Measurements from ENCODE around the gene RTTN.

DNA sequence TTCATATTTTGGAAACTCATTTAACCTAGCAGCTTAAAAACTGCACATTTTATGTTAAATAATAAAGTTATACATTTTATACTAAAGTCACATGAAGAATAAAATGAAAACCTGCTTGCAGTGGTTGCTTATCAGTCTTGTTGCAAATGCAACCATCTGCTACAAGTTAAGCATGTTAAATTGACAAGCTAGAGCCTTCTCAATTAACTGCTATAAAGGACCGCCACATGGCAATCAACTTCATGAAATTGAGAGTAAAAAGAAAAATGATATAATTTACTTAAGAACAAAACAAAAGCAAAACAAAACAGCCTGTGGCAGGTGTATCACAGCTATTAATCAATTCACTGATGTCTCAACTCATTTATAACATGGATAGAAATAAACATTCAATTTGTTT is 78.7 kb downstream of the RTTN start:
- no peak for TF ChIP-seq GTF2F1 (IDR thresholded peaks at IDR 0.05; ENCODE audit: low read length)
- TF ChIP-seq, protein P1, sequence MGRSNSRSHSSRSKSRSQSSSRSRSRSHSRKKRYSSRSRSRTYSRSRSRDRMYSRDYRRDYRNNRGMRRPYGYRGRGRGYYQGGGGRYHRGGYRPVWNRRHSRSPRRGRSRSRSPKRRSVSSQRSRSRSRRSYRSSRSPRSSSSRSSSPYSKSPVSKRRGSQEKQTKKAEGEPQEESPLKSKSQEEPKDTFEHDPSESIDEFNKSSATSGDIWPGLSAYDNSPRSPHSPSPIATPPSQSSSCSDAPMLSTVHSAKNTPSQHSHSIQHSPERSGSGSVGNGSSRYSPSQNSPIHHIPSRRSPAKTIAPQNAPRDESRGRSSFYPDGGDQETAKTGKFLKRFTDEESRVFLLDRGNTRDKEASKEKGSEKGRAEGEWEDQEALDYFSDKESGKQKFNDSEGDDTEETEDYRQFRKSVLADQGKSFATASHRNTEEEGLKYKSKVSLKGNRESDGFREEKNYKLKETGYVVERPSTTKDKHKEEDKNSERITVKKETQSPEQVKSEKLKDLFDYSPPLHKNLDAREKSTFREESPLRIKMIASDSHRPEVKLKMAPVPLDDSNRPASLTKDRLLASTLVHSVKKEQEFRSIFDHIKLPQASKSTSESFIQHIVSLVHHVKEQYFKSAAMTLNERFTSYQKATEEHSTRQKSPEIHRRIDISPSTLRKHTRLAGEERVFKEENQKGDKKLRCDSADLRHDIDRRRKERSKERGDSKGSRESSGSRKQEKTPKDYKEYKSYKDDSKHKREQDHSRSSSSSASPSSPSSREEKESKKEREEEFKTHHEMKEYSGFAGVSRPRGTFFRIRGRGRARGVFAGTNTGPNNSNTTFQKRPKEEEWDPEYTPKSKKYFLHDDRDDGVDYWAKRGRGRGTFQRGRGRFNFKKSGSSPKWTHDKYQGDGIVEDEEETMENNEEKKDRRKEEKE (IDR thresholded peaks at IDR 0.05) = no peak
- no peak for TF ChIP-seq NFE2L2 (IDR thresholded peaks at IDR 0.05; ENCODE audit: low read length)
- no peak for TF ChIP-seq EZH2 (conservative IDR thresholded peaks at IDR 0.05; ENCODE audit: low read depth, low read length)
- no peak for TF ChIP-seq PHF21A (CRISPR knock-in tag; IDR thresholded peaks at IDR 0.05)
- TF ChIP-seq, protein P2, sequence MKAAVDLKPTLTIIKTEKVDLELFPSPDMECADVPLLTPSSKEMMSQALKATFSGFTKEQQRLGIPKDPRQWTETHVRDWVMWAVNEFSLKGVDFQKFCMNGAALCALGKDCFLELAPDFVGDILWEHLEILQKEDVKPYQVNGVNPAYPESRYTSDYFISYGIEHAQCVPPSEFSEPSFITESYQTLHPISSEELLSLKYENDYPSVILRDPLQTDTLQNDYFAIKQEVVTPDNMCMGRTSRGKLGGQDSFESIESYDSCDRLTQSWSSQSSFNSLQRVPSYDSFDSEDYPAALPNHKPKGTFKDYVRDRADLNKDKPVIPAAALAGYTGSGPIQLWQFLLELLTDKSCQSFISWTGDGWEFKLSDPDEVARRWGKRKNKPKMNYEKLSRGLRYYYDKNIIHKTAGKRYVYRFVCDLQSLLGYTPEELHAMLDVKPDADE (CRISPR knock-in tag; IDR thresholded peaks at IDR 0.05) = no peak
- TF ChIP-seq, protein P3, sequence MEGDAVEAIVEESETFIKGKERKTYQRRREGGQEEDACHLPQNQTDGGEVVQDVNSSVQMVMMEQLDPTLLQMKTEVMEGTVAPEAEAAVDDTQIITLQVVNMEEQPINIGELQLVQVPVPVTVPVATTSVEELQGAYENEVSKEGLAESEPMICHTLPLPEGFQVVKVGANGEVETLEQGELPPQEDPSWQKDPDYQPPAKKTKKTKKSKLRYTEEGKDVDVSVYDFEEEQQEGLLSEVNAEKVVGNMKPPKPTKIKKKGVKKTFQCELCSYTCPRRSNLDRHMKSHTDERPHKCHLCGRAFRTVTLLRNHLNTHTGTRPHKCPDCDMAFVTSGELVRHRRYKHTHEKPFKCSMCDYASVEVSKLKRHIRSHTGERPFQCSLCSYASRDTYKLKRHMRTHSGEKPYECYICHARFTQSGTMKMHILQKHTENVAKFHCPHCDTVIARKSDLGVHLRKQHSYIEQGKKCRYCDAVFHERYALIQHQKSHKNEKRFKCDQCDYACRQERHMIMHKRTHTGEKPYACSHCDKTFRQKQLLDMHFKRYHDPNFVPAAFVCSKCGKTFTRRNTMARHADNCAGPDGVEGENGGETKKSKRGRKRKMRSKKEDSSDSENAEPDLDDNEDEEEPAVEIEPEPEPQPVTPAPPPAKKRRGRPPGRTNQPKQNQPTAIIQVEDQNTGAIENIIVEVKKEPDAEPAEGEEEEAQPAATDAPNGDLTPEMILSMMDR (CRISPR knock-in tag; IDR thresholded peaks at IDR 0.05) = no peak
- no peak for TF ChIP-seq MXI1 (IDR thresholded peaks at IDR 0.05; ENCODE audit: borderline replicate concordance, low read depth, low read length)
- TF ChIP-seq, protein P4, sequence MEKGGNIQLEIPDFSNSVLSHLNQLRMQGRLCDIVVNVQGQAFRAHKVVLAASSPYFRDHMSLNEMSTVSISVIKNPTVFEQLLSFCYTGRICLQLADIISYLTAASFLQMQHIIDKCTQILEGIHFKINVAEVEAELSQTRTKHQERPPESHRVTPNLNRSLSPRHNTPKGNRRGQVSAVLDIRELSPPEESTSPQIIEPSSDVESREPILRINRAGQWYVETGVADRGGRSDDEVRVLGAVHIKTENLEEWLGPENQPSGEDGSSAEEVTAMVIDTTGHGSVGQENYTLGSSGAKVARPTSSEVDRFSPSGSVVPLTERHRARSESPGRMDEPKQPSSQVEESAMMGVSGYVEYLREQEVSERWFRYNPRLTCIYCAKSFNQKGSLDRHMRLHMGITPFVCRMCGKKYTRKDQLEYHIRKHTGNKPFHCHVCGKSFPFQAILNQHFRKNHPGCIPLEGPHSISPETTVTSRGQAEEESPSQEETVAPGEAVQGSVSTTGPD (CRISPR knock-in tag; IDR thresholded peaks at IDR 0.05) = no peak
- no peak for TF ChIP-seq ZBTB3 (CRISPR knock-in tag; IDR thresholded peaks at IDR 0.05; ENCODE audit: borderline replicate concordance, low read depth)
- TF ChIP-seq, protein P5, sequence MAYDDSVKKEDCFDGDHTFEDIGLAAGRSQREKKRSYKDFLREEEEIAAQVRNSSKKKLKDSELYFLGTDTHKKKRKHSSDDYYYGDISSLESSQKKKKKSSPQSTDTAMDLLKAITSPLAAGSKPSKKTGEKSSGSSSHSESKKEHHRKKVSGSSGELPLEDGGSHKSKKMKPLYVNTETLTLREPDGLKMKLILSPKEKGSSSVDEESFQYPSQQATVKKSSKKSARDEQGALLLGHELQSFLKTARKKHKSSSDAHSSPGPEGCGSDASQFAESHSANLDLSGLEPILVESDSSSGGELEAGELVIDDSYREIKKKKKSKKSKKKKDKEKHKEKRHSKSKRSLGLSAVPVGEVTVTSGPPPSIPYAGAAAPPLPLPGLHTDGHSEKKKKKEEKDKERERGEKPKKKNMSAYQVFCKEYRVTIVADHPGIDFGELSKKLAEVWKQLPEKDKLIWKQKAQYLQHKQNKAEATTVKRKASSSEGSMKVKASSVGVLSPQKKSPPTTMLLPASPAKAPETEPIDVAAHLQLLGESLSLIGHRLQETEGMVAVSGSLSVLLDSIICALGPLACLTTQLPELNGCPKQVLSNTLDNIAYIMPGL (CRISPR knock-in tag; IDR thresholded peaks at IDR 0.05; ENCODE audit: borderline replicate concordance in 1 of 2, low read depth in 1 of 2) = no peak
- no peak for TF ChIP-seq NFRKB (IDR thresholded peaks at IDR 0.05)
